Heart left ventricle (tissue), 13 donors: ENCODE results near the gene HGF.

Experiments used
- POLR2A ChIP-seq, 2 donors: fragments of 450-650 bp; IDR thresholded peaks; one replicate each; pipeline ENCODE4 v1.6.1; 2017; ENCODE audit warnings: antibody characterized with exemption in 2 of 2, mild to moderate bottlenecking in 2 of 2, moderate library complexity in 2 of 2
- TF ChIP-seq, protein P1 (sequence below), 12 donors: fragments of 200-600 bp; sonication (generic) in 4 of 12; IDR thresholded peaks; one replicate each; pipeline versions ENCODE4 v1.5.0 to v1.8.0; 2018 to 2022; ENCODE audit warnings: antibody characterized with exemption in 12 of 12, mild to moderate bottlenecking in 5 of 12
- donor health status: ischemic (EF 13 %, LVEDD 7.1; RV severe dilation, severe dysfunction).
- donor health status: DM: no; HTN: yes; CAD: no.
- donor health status: DM: no; HTN: no; CAD: no.
- donor health status: ischemic (EF 25% LVEDD 6.9; RV normal size, moderate dysfunction).
- donor health status: ischemic (EF 25% LVEDD 5.7; RV mildly dilated, moderate dysfunction).
- donor health status: ischemic (EF 35%, LVEDD 5.7; RV mildly dilated, moderate dysfunction).
- donor health status: nonischemic (EF 11% LVEDD 7.7; RV severe dilation, severe dysfunction).
- donor health status: DM: yes; HTN: yes; CAD: no.
- donor health status: PGD.
- donor health status: ischemic (EF 29% LVEDD 5.4; RV normal size, mild dysfunction).
- donor health status: nonischemic (EF 23%, LVEDD 6.1; RV moderate dilation, normal function).

- no peak for TF ChIP-seq POLR2A (IDR thresholded peaks at IDR 0.05)
- TF ChIP-seq, protein P1, sequence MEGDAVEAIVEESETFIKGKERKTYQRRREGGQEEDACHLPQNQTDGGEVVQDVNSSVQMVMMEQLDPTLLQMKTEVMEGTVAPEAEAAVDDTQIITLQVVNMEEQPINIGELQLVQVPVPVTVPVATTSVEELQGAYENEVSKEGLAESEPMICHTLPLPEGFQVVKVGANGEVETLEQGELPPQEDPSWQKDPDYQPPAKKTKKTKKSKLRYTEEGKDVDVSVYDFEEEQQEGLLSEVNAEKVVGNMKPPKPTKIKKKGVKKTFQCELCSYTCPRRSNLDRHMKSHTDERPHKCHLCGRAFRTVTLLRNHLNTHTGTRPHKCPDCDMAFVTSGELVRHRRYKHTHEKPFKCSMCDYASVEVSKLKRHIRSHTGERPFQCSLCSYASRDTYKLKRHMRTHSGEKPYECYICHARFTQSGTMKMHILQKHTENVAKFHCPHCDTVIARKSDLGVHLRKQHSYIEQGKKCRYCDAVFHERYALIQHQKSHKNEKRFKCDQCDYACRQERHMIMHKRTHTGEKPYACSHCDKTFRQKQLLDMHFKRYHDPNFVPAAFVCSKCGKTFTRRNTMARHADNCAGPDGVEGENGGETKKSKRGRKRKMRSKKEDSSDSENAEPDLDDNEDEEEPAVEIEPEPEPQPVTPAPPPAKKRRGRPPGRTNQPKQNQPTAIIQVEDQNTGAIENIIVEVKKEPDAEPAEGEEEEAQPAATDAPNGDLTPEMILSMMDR (IDR thresholded peaks at IDR 0.05) = no peak
These were observed 20.3 kb upstream of the HGF start for GRCh38 chr7:81790120-81790500.
